OCI-LY3 (cell line): ENCODE measurements around the gene HIRIP3.

Experiments
- H2AFZ ChIP-seq: fragments of 200-600, 300-600 bp; shearing (Covaris generic); 2 replicates; pipeline ENCODE4 v1.6.0; 2014; ENCODE audit warnings: antibody characterized with exemption, low read depth, low read length
- H3K27ac ChIP-seq: fragments of 200-600, 300-600 bp; sonication (generic); 2 replicates; pipeline ENCODE4 v1.5.1; 2014; ENCODE audit warnings: mild to moderate bottlenecking, low read length, moderate library complexity, mixed read lengths
- H3K27me3 ChIP-seq: fragments of 200-600, 300-600 bp; sonication (generic); 2 replicates; pipeline ENCODE4 v1.6.1; 2014; ENCODE audit warnings: low read depth, low read length, mixed read lengths
- H3K36me3 ChIP-seq: fragments of 200-600, 300-600 bp; sonication (generic); replicated peaks from 2 replicates; pipeline ENCODE3; 2014; ENCODE audit warnings: low read depth, low read length, mixed read lengths
- H3K4me1 ChIP-seq: fragments of 300-600, 200-600 bp; sonication (generic); 2 replicates; pipeline ENCODE4 v1.6.1; 2014; ENCODE audit warnings: low read length, mixed read lengths
- H3K4me2 ChIP-seq: fragments of 200-600, 300-600 bp; sonication (generic); 2 replicates; pipeline ENCODE4 v1.6.1; 2014; ENCODE audit warnings: low read length, mixed read lengths
- H3K4me3 ChIP-seq: fragments of 300-600, 200-600 bp; sonication (generic); 2 replicates; pipeline ENCODE4 v1.5.1; 2014; ENCODE audit warnings: antibody characterized with exemption, mild to moderate bottlenecking, low read length, moderate library complexity
- H3K79me2 ChIP-seq: fragments of 300-600, 200-600 bp; shearing (Covaris generic); 2 replicates; pipeline ENCODE4 v1.6.1; 2014; ENCODE audit warnings: mild to moderate bottlenecking, low read length, mixed read lengths
- H3K9ac ChIP-seq: fragments of 300-600, 200-600 bp; shearing (Covaris generic); 2 replicates; pipeline ENCODE4 v1.6.0; 2014; ENCODE audit warnings: mild to moderate bottlenecking, low read length, moderate library complexity
- H3K9me3 ChIP-seq: fragments of 200-600, 300-600 bp; shearing (Covaris generic); 2 replicates; pipeline ENCODE4 v1.6.1; 2014; ENCODE audit warnings: low read length, mixed read lengths; ENCODE audit not compliant: insufficient read depth
- H4K20me1 ChIP-seq: fragments of 200-600, 300-600 bp; sonication (generic); 2 replicates; pipeline ENCODE4 v1.6.1; 2016; ENCODE audit warnings: low read length, mixed read lengths; ENCODE audit not compliant: insufficient read depth
- EZH2phosphoT487 ChIP-seq: fragments of 200-600 bp; shearing (Covaris generic); IDR thresholded peaks from 2 replicates; pipeline ENCODE4 v1.6.1; 2018; ENCODE audit warnings: antibody characterized with exemption, mixed run types, low read depth
- TF ChIP-seq, protein P1 (sequence below): fragments of 200-600, 300-600 bp; sonication (generic); IDR thresholded peaks from 2 replicates; pipeline ENCODE4 v1.5.1; 2014; ENCODE audit warnings: antibody characterized with exemption, low read length, low read depth

Gene HIRIP3

DNA sequence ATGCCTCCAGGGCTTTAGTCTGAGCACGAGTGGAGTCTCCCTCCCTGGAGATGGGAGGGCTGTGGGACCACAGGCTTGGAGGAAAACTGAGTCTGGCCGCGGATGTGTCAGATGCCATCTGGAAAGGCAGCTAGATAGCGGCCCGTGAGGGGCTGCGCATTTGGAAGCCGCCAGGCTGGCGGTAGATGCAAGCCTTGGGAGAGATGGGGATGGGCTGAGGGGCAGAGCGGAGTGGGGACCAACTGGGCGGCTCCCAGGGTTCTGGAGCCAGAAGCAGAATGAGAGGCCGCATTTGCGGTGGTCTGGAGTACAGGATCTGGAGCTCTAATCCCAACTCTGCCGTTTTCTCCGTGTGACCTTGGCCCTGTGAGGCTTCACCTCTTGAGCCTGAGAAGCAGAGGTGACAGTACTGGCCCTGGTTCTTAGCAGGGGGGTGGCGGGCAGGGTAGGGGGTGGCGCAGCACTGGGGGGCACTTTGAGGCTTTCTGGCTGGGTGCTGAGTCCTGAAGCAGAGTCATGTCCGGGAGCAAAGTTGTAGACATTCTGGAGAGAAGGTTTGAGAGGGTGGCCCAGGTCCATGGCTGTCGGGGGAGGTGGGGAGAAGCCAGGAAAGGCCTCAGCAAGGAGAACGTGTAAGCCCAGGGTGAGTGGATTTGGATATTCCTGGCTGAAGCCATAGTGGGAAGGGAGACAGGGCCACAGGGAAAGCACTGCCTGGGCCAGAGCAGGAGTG, 7.4 kb upstream of the HIRIP3 start:
- no peak for TF ChIP-seq EZH2phosphoT487
- TF ChIP-seq, protein P1, sequence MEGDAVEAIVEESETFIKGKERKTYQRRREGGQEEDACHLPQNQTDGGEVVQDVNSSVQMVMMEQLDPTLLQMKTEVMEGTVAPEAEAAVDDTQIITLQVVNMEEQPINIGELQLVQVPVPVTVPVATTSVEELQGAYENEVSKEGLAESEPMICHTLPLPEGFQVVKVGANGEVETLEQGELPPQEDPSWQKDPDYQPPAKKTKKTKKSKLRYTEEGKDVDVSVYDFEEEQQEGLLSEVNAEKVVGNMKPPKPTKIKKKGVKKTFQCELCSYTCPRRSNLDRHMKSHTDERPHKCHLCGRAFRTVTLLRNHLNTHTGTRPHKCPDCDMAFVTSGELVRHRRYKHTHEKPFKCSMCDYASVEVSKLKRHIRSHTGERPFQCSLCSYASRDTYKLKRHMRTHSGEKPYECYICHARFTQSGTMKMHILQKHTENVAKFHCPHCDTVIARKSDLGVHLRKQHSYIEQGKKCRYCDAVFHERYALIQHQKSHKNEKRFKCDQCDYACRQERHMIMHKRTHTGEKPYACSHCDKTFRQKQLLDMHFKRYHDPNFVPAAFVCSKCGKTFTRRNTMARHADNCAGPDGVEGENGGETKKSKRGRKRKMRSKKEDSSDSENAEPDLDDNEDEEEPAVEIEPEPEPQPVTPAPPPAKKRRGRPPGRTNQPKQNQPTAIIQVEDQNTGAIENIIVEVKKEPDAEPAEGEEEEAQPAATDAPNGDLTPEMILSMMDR, result no peak
- no peak overlapping the region for H2AFZ ChIP-seq
- H3K27ac ChIP-seq, result no peak overlapping the region
- no peaks in the 10 kb centered on the region for H3K27me3 ChIP-seq
- no peak overlapping the region for H3K4me3 ChIP-seq
- no peaks in the 10 kb centered on the region for H3K79me2 ChIP-seq
- H3K4me2 ChIP-seq, result no peak overlapping the region
- no peak overlapping the region for H3K9ac ChIP-seq
- peaks cover 6% of the 10 kb centered on the region for H3K36me3 ChIP-seq
- no peaks in the 10 kb centered on the region for H3K9me3 ChIP-seq
- H3K4me1 ChIP-seq, result peaks cover 4% of the 10 kb centered on the region; the same call in 1 of the 2 replicates
- H4K20me1 ChIP-seq, result no peaks in the 10 kb centered on the region

DNA sequence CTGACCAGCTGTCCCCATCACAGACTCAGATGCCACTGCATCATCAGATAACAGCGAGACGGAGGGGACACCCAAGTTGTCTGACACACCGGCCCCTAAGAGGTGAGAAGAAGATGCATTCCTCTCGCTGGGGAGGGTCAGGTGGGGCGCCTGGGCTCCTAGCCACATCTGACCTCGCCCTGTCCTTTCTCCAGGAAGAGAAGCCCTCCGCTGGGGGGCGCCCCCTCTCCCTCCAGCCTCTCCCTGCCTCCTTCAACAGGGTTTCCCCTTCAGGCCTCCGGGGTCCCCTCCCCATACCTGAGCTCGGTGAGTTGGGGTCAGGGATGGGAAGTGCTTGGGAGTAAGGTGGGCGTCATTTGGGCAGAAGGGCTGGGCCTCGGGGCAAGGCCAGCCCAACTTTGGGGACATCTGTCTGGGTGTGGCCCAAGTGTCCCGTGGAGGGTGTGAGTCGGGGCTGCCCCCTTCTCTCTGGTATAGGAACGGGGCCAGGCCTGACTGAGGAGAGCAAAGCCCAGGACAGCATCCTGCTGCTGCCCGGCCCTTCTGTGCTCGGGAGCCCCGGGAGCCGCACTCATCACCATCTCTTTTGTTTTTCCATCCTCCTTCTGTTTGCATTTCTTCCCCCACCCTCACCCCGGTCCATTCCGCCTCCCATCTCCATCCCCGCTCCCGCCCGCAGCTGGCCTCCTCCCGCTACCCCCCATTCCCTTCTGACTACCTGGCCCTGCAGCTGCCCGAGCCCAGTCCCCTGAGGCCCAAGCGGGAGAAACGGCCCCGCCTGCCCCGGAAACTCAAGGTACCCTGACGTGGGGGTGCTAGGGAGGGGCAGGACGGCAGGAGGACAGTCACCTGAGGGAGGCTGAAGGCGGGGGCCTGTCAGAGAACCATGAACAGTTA, 5.6 kb upstream of the HIRIP3 start:
- H3K9ac ChIP-seq, result no peak overlapping the region
- H3K27ac ChIP-seq, result no peak overlapping the region
- H2AFZ ChIP-seq, result no peak overlapping the region
- H3K4me1 ChIP-seq, result peaks cover 9% of the 10 kb centered on the region
- TF ChIP-seq EZH2phosphoT487, result no peak
- TF ChIP-seq, protein P1, result no peak; the same call in 1 of the 2 replicates
- H3K4me3 ChIP-seq, result no peak overlapping the region
- H4K20me1 ChIP-seq, result no peaks in the 10 kb centered on the region
- H3K4me2 ChIP-seq, result no peak overlapping the region
- H3K27me3 ChIP-seq, result no peaks in the 10 kb centered on the region
- H3K9me3 ChIP-seq, result no peaks in the 10 kb centered on the region
- peaks cover 6% of the 10 kb centered on the region for H3K36me3 ChIP-seq
- H3K79me2 ChIP-seq, result peaks cover 10% of the 10 kb centered on the region

DNA sequence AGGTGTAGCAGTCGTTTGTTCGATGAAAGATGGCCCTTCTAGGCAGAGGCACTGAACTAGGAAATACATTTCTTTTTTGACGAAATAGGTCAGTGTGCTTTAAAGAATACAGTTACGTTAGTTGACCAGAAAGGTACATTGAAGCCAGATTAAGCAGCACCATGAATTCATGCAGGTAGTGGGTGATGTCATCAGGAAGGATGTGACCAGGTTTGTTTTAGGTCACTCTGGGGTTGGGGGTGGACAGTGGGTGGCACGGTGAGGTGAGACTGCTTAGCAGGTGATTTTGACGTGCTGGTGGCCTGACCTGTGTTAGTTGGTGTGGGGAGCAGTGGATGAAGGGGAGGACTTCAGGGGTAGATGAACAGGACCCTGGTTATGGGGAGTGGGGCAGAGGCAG, 4.2 kb upstream of the HIRIP3 start:
- Histone ChIP-seq H3K4me3 (no peak overlapping the region), H3K27ac (no peak overlapping the region), H3K79me2 (peaks cover 14% of the 10 kb centered on the region), H3K4me1 (peaks cover 9% of the 10 kb centered on the region), H3K27me3 (no peaks in the 10 kb centered on the region), H3K36me3 (peaks cover 6% of the 10 kb centered on the region), H3K9ac (no peak overlapping the region), H2AFZ (no peak overlapping the region), H3K4me2 (no peak overlapping the region), H4K20me1 (no peaks in the 10 kb centered on the region), H3K9me3 (no peaks in the 10 kb centered on the region)
- TF ChIP-seq EZH2phosphoT487, result no peak
- TF ChIP-seq, protein P1, result no peak

DNA sequence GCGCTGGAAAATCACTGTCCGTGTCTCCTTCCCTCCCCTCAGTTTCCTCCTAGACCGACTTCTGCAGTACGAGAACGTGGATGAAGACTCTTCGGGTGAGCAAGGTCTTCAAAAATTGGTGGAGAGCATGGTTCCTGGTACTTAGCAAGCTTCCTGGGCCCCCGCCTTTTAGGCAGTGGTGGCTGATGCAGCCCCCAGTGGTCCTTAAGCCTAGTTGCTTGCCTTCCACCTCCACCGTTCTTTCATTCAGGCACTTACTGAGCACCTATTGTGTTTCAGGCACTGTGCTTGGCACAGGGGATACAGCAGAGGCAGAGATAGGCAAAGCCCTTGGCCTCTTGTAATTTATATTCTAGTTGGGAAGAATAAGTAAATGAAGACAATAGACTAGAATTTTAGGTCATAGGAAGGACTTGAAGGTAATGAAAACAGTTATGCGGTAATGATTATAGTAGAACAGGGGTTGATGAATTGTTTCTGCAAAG, 1.4 kb upstream of the HIRIP3 start:
- H2AFZ ChIP-seq, result peak overlapping the region; percentile 83
- H3K27me3 ChIP-seq, result no peaks in the 10 kb centered on the region
- H3K4me2 ChIP-seq, result peak overlapping the region; percentile 96
- peak overlapping the region; percentile 94 for H3K4me3 ChIP-seq
- peaks cover 16% of the 10 kb centered on the region for H3K36me3 ChIP-seq
- H3K9me3 ChIP-seq, result no peaks in the 10 kb centered on the region
- peak overlapping the region; percentile 47 for H3K27ac ChIP-seq
- TF ChIP-seq EZH2phosphoT487, result no peak
- TF ChIP-seq, protein P1, result no peak
- H4K20me1 ChIP-seq, result no peaks in the 10 kb centered on the region
- peak overlapping the region; percentile 99 for H3K9ac ChIP-seq
- peaks cover 13% of the 10 kb centered on the region for H3K4me1 ChIP-seq
- peaks cover 16% of the 10 kb centered on the region for H3K79me2 ChIP-seq
